GM19395 (cell line): Measurements from ENCODE around the gene PROX2.

Source experiments
- ATAC-seq: cut with Tn5 transposase; IDR thresholded peaks from one replicate; pipeline ENCODE4 v1.9.1; 2021; ENCODE audit warnings: mild to moderate bottlenecking, moderate library complexity; ENCODE audit not compliant: unreplicated experiment

PROX2 gene

DNA sequence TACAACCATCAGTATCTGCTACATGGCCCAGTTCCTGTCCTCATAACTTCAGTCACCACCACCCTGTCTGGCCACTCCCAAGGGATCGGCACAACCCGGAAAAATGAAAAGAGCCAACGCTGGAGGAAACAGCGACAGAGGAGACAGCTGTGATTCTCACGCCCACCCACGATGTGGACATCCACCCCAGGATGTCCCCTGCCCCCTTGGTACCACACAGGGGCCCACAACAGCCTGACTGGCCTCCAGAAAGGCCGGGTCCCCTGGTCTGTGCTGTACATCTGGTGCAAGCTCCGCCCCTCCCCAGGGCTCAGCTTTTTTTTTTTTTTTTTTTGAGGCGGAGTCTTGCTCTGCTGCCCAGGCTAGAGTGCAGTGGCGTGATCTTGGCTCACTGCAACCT lies 34.6 kb upstream of the PROX2 start:
- no peak for ATAC-seq

DNA sequence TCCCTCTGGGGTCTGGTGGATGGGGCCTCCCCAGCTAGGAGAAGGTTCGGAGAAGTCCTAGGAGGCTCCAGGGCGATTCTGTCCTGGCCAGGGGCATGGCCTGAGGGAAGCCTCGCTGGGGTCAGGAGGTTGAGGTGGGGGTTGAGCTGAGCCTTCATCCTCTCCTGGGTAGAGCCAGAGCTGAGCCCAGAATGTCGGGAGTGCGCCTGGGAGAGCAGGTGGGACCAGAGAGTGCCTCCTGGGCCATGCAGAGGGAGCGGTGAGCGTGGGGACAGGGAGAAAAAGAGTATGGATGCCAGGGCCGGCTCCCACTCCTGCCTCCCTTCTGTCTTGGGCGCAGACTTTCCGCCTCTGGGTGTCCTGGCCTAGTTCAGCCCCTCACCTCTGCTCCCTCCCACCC lies 34.0 kb upstream of the PROX2 start:
- no peak for ATAC-seq

DNA sequence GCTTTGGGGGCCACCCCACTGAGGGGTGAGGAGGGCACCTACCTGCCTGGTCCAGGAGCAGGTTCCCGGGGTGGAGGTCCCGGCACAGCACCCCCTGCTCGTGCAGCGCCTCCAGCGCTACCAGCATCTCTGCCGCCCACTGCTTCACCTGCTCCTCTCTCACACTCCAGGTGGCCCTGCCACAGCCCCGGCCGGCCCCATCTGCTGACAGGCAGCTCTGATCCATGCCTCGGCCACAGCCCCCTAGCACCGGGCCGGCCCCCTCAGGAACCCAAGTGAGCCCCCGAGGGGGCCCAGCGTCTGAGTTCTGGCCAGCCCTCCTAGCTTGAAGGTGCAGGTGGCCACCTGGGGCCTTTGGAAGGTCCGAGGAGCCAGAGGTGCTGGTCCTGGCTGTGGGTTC lies 33.6 kb upstream of the PROX2 start:
- no peak for ATAC-seq

DNA sequence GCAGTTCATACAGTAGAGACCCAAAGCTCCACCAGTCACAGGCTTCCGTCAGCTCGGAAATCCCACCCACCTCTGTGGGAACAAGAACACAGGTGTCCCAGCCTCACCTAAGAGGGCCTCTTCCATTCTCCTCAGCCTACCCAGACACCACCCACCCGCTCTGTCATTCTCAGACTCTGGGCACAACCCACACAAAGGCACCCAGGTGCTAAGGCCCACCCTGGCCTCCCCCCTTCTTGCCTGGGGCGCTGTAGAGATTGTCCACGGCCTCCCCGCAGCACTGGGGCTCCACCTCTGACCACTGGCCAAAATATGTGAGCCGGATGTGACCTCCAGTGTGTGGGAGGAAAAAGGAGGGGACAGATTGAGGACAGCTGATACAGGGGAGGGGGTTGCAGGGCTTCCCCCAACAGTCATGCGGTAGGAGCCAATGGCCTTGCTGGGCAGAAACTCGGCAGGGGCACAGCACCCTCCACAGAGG lies 33.0 kb upstream of the PROX2 start:
- no peak for ATAC-seq

DNA sequence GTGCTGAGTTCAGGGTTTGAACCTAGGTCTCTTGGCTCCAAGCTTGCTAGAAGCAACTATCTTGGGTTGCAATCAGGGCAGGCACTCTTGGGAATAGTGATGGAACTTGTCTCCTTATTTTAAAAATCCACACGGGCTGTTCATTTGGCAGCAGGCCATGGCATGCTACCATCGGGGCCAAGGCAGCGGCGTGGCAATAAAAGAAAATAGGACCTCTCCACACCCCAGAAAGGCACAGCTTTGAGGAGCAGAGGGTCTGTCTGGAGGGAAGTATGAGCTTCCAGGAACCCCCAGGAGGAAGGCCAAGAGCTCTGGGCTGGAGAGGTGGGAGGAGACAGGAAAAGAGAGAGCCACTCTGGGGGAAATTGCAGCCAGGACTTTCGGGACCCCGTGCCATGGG lies 31.8 kb upstream of the PROX2 start:
- ATAC-seq = no peak

DNA sequence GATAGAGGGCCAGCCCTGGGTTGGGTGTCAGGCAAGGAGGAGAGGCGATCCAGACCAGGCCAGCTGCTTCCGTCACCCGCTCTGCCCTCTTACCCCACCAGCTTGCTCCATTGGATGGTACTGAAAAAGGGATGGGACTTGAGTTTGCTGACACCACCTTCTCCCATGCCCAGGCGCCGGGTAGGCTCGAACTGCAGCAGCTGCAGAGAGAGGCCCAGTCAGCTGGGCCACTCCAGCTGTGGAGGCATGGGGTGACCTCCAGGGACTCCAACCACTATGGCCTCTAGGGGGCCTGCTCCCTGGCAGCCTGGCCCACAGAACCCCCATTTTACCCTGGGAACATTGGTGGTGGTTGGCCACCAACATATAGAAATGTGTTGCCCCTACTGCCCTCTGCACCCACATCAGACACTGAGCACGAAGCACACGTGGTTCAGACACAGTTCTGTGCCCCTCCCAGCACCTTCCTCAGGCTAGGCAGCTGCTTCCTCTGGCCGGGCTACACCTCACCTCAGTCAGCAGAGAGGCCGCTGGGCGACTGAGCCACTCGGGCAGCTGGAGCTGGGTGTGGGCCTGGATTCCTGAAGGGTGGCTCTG lies 31.1 kb upstream of the PROX2 start:
- ATAC-seq = no peak

DNA sequence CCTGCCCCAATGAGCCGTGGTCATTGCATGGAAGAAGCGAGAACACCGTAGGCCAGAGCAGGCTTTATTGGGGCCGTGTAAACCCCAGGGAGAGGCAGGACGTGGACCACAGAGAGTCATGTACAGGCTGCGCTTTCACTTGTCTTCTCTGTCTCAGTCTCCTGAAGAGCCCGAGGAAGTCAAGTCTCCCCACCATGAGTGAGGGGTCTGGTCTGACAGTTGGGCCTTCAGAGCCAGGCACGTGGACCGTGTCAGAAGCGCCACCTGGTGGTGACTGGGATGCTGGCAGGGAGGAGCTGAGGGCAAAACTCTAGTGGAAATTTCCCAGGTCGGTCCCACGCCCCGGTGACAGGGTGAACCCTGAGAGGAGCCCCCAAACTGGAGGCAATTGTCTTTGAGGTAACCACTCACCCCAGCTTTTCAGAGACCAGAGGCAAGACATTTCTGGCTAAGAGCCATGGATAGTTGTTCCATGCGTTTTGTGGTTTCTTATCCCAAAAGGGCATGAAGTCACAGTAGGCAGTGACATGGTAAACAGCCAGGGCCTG lies 29.7 kb upstream of the PROX2 start:
- ATAC-seq = no peak

DNA sequence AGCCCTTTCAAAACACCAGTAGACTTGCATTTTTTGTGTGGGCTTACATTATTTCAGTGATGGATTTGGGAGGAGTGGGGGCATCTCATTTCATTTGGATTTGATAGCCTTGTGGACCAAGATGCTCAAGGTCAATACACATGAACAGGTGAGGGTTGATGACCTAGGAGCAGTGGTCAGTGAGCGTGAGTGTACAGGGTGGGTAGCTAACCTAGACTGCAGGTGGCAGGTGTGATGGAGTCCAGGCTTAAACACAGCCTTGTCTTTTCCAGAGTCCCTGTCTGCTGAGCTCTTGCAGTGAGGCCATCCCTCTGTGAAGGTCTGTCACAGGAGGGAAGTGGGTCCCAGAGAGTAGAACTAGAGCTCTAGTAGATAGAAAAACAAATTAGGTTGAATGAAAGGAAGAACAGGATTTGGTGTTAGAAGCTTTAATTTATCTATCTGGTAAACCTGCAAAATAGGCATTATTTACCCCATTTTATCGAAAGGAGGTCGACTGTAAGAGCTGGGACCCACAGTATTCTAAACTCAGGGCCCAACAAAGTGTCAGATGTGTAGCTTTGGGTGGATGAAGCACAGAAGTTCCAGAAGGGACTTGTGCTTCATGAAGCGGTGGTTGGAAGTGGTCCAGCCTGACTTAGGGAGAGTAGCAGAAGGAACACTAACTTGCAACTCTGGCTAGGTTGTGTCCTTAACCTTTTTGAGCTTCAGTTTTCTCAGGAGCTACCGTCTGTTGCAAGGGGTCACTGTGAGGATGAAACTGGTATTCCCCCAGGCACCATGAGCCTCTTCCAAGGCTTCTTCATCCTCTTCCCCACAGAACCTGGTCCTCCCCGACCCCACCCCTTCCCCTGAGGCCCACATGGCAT lies 28.9 kb upstream of the PROX2 start:
- no peak for ATAC-seq

DNA sequence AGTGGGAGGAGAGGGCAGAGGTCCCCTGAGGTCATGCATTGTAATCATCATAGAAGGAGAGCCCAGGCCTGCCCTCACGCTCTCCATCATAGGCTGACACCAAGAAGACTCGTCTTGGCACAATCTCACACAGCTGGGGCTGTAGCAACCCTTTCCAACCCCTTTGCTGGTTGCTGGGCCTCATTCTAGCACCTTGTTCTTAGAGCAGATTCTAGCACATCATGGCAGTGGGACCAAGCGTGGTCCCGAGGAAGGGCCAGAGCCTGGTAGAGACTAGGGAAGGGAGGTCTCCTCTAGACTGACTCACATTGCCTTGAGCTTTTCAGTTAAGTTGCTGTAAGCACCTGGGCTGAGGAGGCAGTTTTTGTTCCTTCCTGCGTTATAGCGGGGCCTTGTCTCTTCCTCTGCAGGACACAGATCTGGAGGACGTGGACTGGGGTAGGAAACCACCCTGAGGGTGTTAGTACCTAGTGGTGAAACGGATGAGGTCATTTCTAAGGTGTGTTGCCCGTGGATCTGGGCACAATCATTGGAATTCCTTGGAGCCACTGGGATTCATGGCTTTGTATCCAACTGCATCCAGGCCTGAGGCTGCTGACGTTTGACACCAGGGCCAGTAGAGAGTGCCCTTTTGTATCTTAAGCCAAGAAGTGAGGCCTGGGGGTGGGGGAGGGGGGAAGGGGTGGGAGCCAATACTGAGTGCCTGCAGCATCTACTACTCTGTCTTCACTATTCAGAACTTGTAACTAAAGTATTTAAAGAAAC lies 27.2 kb upstream of the PROX2 start:
- no peak for ATAC-seq

DNA sequence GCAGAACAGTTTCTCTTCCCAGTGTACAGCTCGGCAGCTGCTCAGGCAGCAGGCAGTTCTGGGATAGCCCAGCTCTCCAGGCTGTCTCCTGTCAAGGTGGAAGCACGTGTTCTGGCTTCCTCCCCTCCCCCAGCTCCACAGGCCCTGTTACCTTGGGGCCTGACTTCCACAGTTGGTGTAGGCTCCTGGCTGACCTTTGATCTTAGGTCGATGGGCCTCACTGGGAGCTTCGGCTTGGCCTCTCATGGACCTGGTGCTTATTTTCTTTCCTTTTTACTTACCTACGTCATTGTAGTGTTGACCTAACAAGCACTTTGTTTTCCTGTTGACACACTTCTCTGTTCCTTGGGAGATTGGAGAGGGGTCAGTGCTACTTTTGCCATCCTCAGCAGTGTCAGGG lies 22.7 kb upstream of the PROX2 start:
- ATAC-seq = no peak

DNA sequence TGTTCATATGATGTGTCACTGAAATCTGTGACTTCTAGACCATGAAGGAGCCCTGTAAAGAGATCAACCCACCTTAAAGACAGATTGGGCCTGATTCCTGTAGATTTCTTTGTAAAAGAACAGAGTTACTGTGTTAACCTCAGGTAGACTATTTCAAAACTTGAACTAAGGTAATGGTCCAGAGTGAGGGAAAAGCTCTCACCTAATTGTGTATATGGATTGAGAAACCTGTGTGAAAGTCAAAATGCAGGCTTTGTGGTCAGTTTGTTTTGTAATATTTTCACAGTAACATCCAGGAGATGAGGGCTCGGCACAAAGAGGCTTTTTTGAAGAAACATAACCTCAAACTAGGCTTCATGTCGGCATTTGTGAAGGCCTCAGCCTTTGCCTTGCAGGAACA lies 22.1 kb upstream of the PROX2 start:
- no peak for ATAC-seq

DNA sequence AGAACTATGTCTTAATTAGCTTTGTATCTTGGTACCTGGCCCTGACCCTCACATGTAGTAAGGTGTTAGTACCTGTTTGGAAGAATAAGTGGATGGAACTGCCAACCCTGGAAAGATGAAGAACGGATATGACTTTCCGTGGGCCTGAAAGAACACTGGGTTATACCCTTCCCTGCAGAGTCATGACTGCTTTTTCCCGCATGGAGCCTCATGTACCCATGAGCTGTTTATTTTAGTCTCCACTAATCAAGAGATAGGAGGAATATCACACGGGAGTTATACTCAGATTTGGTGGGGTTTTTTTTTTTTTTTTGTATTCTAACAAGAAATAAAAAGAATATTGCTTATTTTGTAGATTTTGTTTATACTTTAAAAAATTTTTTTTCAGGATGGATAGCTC lies 21.7 kb upstream of the PROX2 start:
- no peak for ATAC-seq

DNA sequence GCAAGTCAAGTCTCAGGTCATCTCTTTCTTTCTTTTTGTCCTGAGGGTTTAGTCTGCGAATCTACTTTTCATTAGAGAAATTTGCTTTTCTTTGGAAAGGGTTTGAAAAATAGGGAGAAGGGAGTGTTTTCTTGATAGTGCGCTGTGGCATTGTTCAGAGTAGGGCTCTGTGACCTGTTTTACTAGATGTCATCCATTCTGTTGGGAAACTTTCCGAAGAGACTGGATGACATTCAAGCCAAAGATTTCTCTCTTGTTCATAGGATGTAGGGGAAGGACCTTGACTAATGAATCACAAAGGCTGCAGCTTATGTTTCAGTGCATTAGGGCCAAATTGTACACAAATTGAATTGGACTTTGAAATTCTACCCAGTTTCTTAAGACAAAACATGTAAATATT lies 20.5 kb upstream of the PROX2 start:
- no peak for ATAC-seq

DNA sequence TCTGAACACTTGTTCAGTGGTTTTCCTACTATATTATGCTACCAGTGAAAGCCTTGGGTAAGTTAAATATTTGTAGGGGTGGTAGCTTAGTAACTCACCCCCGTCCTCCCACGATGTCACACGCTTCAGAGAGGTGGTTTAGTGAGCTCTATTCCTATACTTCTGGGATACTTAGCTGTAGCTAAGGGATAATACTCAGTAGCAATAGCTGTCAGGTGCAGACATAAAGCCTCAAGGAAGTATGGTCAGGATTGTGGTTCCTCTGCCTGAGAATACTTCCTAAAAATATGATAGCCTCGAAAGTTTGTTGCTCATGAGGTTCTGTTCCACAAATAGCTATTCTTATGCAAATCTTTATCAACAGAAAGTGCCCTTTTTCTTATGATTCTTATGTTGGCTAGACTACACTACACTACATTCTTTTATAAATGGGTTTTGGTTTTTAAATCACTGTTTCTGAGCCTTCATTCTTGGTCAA lies 17.7 kb upstream of the PROX2 start:
- ATAC-seq = peak; percentile 75

DNA sequence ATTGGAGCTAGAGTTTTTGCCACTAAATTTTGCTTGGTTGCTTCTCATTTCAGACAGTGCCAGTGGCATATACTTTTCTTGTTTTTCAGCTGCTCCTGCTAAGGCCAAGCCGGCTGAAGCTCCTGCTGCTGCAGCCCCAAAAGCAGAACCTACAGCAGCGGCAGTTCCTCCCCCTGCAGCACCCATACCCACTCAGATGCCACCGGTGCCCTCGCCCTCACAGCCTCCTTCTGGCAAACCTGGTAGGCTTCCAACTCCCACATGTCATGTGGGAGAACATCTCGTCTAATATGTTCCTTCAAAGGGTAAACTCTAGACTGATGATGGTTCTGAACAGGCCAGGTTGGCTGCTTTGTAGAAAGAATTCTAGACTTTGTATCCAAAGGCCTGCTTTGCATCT lies 16.8 kb upstream of the PROX2 start:
- ATAC-seq = no peak

DNA sequence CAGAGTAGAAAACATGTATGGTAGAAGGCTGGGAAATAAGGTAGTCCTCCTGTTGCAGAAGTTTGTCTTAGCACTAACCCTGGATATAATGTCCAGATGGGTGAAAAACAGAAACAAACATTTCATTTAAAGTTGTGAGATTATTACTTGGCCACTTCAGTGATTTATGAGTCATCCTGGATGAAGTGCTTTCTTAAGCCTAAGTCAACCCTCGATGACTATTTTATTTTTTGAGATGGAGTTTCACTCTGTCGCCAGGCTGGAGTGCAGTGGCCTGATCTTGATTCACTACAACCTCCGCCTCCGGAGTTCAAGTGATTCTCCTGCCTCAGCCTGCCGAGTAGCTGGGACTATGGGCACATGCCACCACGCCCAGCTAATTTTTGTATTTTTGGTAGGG lies 15.9 kb upstream of the PROX2 start:
- ATAC-seq = no peak

DNA sequence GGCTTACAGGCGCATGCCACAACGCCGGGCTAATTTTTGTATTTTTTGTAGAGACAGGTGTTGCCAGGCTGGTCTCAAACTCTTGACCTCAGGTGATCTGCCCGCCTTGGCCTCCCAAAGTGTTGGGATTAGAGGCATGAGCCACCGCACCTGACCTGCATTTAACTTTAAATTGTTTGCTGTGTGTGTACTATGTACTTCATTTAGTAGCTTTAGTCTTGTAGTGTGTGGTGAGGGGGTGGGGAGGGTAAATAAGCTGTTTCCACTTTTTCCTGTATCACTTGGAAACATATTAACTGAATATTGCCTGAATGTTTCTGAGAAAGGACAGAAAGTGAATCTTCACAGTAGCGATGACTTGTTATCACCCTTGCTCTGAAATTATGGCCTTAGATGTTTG lies 14.3 kb upstream of the PROX2 start:
- ATAC-seq = no peak

DNA sequence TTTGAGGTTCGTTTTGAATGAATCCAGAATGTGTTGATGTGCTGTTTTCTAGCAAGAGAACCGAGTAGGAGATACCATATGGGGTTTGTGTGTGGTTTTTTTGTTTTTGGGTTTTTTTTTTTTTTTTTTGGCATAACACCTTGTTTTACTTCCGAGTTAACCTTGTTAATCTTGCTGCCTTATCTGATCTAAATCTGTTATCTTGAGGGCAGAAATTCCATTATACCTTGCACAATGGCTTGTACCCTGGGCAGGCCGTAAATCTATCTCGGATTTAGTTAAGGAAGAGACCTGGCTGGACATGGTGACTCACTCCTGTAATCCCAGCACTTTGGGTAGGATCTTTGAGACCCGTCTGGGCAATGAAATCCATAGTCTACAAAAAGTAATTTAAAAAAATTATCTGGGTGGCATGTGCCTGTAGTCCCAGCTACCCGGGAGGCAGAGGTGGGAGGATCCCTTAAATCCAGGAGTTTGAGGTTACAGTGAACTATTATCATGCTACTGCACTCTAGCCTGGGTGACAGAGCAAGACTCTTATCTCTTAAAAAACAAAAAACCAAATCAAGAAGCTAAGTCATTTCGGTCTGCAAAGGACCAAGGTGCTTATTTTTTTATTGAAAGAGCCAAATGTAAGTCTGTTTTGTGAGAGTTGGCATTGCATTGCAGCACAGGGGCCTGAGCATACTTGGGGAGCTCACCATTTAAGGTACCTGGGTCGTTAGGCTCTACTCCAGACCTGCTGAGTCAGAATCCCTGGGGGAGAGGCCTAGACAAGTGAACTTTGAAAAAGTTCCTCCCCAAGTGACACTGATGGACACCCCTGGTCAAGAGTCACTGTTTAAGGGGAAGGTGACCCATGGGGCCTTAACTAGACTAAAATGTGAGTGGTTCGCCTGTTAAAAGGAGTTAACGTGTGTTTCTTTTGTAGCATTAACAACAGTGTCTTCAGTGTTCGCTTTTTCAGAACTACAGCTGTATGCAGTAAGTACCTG lies 12.5 kb upstream of the PROX2 start:
- no peak for ATAC-seq

DNA sequence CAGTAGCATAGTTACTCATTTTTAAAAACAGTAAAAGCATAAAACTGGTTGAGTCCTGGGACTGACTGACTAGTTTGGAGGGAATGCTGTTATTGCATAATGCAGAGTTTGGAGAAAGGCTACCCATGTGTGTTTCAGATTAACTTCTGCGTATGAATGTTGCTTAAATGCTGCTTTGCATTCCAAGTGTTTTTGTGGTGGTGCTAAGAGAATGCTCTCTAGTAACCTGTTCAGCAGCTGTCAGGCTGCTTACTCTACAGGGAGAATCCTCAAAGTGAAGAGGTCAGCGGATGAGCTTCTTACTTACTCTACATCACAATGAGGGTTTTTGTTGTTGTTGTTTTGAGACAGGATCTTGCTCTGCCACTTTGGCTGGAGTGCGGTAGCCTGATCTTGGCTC lies 10.1 kb upstream of the PROX2 start:
- ATAC-seq = no peak
